ENCODE results near the gene SLC17A4.

SLC17A4 gene

DNA sequence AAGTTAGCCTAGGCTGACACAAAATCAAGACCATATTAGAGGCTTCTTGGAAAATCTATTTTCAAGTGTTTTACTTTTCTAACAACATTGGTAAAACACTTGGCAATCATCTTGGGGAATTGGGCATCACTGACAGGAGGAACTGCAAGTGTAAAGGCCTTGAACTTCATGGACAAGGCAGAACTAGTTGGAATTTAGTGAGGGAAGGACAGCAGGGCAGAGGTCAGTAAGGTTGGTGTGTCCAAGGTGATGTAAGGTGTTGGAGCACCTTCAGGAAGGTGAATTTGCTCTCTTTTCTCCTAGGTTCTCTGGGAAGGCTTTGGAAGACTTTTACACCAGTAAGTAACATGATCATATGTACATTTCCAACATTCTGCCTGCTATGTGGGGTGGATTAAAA lies 1.5 kb upstream of the SLC17A4 start:
- no peak for DNase-seq

DNA sequence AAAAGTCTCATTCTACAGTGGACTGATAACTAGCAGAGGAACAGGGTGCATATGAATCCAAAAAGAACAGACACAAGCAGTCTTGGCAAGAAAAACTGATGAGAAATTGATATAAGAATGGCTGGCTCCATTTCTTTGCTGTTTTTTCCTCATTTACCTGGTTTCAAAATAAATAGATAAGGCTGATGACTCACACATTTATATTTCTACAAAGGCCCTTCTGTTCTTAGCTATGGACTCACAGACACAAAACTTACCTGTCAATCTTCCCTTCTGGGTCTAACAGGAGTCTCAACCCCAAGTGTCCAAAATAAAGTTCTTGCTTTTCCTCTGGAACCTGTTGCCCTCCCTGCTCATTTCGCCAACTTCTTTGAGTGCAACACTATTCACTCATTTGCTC lies 941 bp downstream of the SLC17A4 start:
- DNase-seq = no peak

GRCh38 chr6:25756382-25757363 lies 2.1 kb downstream of the SLC17A4 start:
- no peak for DNase-seq

- no peak for DNase-seq
These were observed 3.5 kb downstream of the SLC17A4 start for GRCh38 chr6:25757936-25758642.

- DNase-seq = no peak
These were observed 10.1 kb downstream of the SLC17A4 start for GRCh38 chr6:25764611-25765010.

DNA sequence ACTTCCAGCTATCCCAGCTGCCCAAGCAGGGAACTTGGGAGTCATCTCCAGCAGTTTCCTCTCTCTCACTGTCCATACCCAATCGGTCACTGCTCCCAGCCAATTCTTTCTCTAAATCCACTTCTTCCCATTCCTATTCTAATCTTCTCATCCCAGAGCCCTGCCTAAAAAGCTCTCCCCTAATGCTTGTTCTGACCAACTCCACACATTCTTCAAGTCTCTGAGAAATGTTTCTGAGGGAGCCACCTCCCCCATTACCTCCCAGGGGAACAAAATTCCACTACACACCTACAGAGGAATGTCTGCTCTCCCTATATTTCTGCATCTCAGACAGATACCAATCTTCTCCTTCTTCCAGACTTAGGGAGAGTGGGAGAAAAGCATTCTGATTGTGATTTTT lies 14.0 kb downstream of the SLC17A4 start:
- DNase-seq = no peak

GRCh38 chr6:25769983-25770382 lies 15.4 kb downstream of the SLC17A4 start:
- DNase-seq = no peak

GRCh38 chr6:25774120-25774715 lies 19.7 kb downstream of the SLC17A4 start:
- no peak for DNase-seq

- DNase-seq = no peak
These were observed 22.5 kb downstream of the SLC17A4 start for GRCh38 chr6:25777031-25777430.

GRCh38 chr6:25777856-25778649 lies 23.5 kb downstream of the SLC17A4 start:
- no peak for DNase-seq

DNA sequence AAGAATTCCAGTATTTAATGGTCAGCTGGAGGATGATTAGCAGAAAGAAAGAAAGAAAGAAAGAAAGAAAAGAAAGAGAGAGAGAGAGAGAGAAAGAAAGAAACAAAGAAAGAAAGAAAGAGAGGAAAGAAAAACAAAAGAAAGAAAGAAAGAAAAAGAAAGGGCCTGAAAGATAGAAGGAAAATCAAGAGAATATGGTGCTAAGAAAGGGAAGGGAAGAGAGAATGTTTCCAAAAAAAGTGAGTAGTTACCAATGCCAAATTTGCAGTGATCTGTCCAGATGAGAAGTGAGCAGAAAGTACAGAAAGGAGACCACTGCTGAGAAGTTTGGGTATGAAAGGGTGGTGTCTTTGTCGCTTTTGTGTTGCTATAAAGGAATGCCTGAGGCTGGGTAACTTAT lies 26.6 kb downstream of the SLC17A4 start:
- no peak for DNase-seq

- no peak for DNase-seq
These were observed 32.9 kb downstream of the SLC17A4 start for GRCh38 chr6:25787428-25787827.

- no peak for DNase-seq
These were observed 33.9 kb downstream of the SLC17A4 start for GRCh38 chr6:25788305-25788922.

GRCh38 chr6:25789475-25789874 lies 34.9 kb downstream of the SLC17A4 start:
- DNase-seq = no peak

DNA sequence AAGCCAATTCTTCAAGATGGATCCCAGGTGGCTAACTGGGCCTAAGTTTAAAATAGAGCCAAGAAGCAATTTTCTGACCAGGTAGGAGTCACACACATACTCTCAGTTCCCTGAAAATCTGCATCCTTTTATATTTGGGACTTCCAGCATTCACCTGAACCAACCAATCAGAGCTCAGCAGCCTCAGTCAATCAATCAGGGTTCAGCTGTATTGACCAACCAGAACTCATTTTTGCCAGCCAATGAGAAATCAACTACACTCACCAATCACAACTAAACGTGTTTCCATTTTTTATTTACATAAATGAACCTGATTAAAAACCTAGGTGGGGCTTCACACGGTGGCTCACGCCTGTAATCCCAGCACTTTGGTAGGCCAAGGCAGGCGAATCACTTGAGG lies 37.5 kb downstream of the SLC17A4 start:
- DNase-seq = no peak

DNA sequence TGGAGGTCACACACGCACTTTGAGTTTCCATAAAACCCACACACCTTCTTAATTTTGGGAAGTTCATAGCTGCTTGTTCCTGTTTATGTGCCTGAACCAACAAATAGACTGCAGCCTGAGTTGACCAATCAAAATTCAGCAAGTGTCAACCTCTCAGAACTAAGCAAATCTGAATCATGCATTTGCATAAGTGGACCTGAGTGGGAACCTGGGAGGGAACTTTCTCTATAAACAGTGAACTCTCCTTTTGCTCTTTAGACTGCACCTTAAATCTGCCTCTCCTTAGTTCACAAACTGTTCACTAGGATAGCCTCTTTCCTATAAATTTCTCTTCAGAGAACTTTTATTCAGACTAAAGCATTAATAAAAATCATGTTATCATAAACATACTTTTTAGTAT lies 39.4 kb downstream of the SLC17A4 start:
- DNase-seq = no peak

GRCh38 chr6:25794784-25795183 lies 40.2 kb downstream of the SLC17A4 start:
- DNase-seq = no peak

DNA sequence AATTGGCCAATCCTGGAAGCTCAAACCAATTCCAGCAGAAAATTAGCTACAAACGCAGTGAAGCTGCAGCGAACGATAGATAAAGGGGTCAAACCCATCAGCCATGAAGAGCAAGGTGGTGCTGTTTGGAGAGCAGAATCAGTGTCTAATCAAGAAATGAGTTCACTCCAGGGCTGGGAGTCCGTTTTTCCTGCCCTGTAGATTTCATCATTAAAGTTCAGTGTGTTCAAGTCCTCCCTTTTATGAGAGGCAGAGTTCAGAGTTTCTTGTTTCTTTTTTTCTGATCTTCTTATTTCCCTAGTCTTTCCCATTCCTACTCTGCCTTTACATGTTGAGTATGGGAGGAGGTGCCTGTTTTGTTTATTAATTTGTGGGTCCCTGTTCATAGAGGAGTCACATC lies 46.9 kb downstream of the SLC17A4 start:
- DNase-seq = no peak

DNA sequence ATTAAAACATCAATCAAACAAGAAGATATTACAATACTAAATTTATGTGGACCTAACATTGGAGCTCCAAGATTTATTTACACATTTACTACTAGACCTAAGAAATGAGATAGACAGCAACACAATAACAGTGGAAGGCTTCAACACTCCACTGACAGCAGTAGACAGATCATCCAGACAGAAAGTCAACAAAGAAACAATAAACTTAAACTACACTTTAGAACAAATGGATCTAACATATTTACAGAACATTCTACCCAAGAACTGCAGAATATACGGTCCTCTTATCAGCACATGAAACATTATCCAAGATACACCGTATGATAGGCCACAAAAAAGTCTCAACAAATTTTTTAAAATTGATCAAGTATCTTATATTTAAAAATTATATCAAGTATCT lies 50.3 kb downstream of the SLC17A4 start:
- DNase-seq = no peak

DNA sequence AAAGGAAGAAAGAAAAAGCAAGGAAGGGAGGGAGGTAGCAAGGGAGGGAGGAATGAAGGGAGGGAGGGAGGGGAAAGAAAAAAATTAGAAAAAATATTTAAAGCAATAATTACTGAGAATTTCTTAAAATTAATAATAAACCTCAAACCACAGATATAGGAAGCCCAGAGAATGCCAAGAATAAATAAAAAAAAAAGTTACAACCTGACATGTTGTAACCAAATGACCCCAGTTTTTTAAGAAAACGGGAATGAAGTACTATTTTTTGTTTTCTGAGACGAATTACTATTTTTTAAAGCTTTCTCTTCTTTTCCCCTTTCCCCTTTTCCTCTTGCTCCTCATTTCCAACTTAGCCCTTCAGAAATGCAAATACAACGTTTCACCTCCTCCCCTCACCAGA lies 60.7 kb downstream of the SLC17A4 start:
- no peak for DNase-seq

GRCh38 chr6:25816252-25816651 lies 61.7 kb downstream of the SLC17A4 start:
- DNase-seq = no peak

GRCh38 chr6:25821341-25821740 lies 66.8 kb downstream of the SLC17A4 start:
- DNase-seq = no peak
